ENCODE results near the gene PCNX2.

The PCNX2 gene

GRCh38 chr1:233256191-233256590 lies 39.3 kb downstream of the PCNX2 start:
- no peak for TF ChIP-seq TAF1 (IDR thresholded peaks at IDR 0.05; ENCODE audit: low read depth)
- TF ChIP-seq MAX (IDR thresholded peaks at IDR 0.05): no peak
- TF ChIP-seq CREB1 (IDR thresholded peaks at IDR 0.05; ENCODE audit: low read depth): no peak
- TF ChIP-seq NFIC (IDR thresholded peaks at IDR 0.05): no peak
- TF ChIP-seq FOXM1 (IDR thresholded peaks at IDR 0.05; ENCODE audit: borderline replicate concordance, low read depth): no peak
- TF ChIP-seq EGR1 (IDR thresholded peaks at IDR 0.05): no peak
- TF ChIP-seq ZBTB7A (IDR thresholded peaks at IDR 0.05; ENCODE audit: low read depth): no peak
- no peak for TF ChIP-seq USF1 (IDR thresholded peaks at IDR 0.05)
- TF ChIP-seq CEBPB (IDR thresholded peaks at IDR 0.05): no peak
- no peak for TF ChIP-seq RAD21 (IDR thresholded peaks at IDR 0.05; ENCODE audit: low read depth)
- TF ChIP-seq YY1 (IDR thresholded peaks at IDR 0.05; ENCODE audit: low read depth): no peak
- no peak for TF ChIP-seq TEAD4 (IDR thresholded peaks at IDR 0.05)
- TF ChIP-seq EP300 (IDR thresholded peaks at IDR 0.05; ENCODE audit: borderline replicate concordance): no peak
- no peak for TF ChIP-seq REST (IDR thresholded peaks at IDR 0.05; ENCODE audit: low read depth)
- no peak for TF ChIP-seq TCF12 (IDR thresholded peaks at IDR 0.05; ENCODE audit: low read depth)

GRCh38 chr1:233255145-233255544 lies 40.4 kb downstream of the PCNX2 start:
- TF ChIP-seq TEAD4 (IDR thresholded peaks at IDR 0.05): no peak
- TF ChIP-seq MAX (IDR thresholded peaks at IDR 0.05): no peak
- TF ChIP-seq CEBPB (IDR thresholded peaks at IDR 0.05): no peak
- TF ChIP-seq RAD21 (IDR thresholded peaks at IDR 0.05; ENCODE audit: low read depth): no peak
- no peak for TF ChIP-seq NFIC (IDR thresholded peaks at IDR 0.05)
- no peak for TF ChIP-seq TAF1 (IDR thresholded peaks at IDR 0.05; ENCODE audit: low read depth)
- no peak for TF ChIP-seq REST (IDR thresholded peaks at IDR 0.05; ENCODE audit: low read depth)
- no peak for TF ChIP-seq ZBTB7A (IDR thresholded peaks at IDR 0.05; ENCODE audit: low read depth)
- no peak for TF ChIP-seq CREB1 (IDR thresholded peaks at IDR 0.05; ENCODE audit: low read depth)
- TF ChIP-seq EP300 (IDR thresholded peaks at IDR 0.05; ENCODE audit: borderline replicate concordance): no peak
- no peak for TF ChIP-seq FOXM1 (IDR thresholded peaks at IDR 0.05; ENCODE audit: borderline replicate concordance, low read depth)
- TF ChIP-seq EGR1 (IDR thresholded peaks at IDR 0.05): no peak
- TF ChIP-seq YY1 (IDR thresholded peaks at IDR 0.05; ENCODE audit: low read depth): no peak
- no peak for TF ChIP-seq USF1 (IDR thresholded peaks at IDR 0.05)
- TF ChIP-seq TCF12 (IDR thresholded peaks at IDR 0.05; ENCODE audit: low read depth): no peak

- TF ChIP-seq TCF12 (IDR thresholded peaks at IDR 0.05; ENCODE audit: low read depth) (no peak), REST (IDR thresholded peaks at IDR 0.05; ENCODE audit: low read depth) (no peak), TEAD4 (IDR thresholded peaks at IDR 0.05) (no peak), USF1 (IDR thresholded peaks at IDR 0.05) (no peak), RAD21 (IDR thresholded peaks at IDR 0.05; ENCODE audit: low read depth) (no peak), EGR1 (IDR thresholded peaks at IDR 0.05) (no peak), FOXM1 (IDR thresholded peaks at IDR 0.05; ENCODE audit: borderline replicate concordance, low read depth) (no peak), TAF1 (IDR thresholded peaks at IDR 0.05; ENCODE audit: low read depth) (no peak), EP300 (IDR thresholded peaks at IDR 0.05; ENCODE audit: borderline replicate concordance) (no peak), YY1 (IDR thresholded peaks at IDR 0.05; ENCODE audit: low read depth) (no peak), CEBPB (IDR thresholded peaks at IDR 0.05) (no peak), CREB1 (IDR thresholded peaks at IDR 0.05; ENCODE audit: low read depth) (no peak), NFIC (IDR thresholded peaks at IDR 0.05) (no peak), MAX (IDR thresholded peaks at IDR 0.05) (no peak)
Measured at GRCh38 chr1:233253832-233254331, 41.6 kb downstream of the PCNX2 start.
